ENCODE data around the gene OTUD7B.

The OTUD7B gene

GRCh38 chr1:150020711-150021110, 10.2 kb upstream of the OTUD7B start:
- no peaks in the 10 kb centered on the region for H3K9me2 ChIP-seq (replicated peaks; ENCODE audit: insufficient read depth, low read length)
- no peak for DNase-seq
- H3K9me3 ChIP-seq (replicated peaks; ENCODE audit: insufficient read depth, low read length): no peaks in the 10 kb centered on the region

GRCh38 chr1:150018165-150018564, 7.6 kb upstream of the OTUD7B start:
- Histone ChIP-seq H3F3A (ENCODE audit: insufficient read depth, low read length) (no peaks in the 10 kb centered on the region), H3K27ac (ENCODE audit: low read length) (no peak overlapping the region), H3K4me1 (ENCODE audit: low read length) (peaks cover 12% of the 10 kb centered on the region; the same call in 1 of the 2 replicates), H3K4me3 (ENCODE audit: low read length) (no peak overlapping the region), H3K79me2 (ENCODE audit: low read length) (no peaks in the 10 kb centered on the region), H3K27me3 (replicated peaks; ENCODE audit: insufficient read depth, low read length) (no peaks in the 10 kb centered on the region), H3K9ac (ENCODE audit: low read length) (no peak overlapping the region), H4K20me1 (ENCODE audit: insufficient read depth, low read length) (no peaks in the 10 kb centered on the region), H3K4me2 (ENCODE audit: low read depth, low read length) (no peak overlapping the region), H3K9me3 (replicated peaks; ENCODE audit: insufficient read depth, low read length) (no peaks in the 10 kb centered on the region), H2AFZ (ENCODE audit: low read length) (no peak overlapping the region), H3K36me3 (replicated peaks; ENCODE audit: insufficient read depth, low read length) (no peaks in the 10 kb centered on the region), H3K9me2 (replicated peaks; ENCODE audit: insufficient read depth, low read length) (no peaks in the 10 kb centered on the region)
- no peak for DNase-seq
- no peak for TF ChIP-seq EZH2phosphoT487 (IDR thresholded peaks at IDR 0.05; ENCODE audit: low read length)
- TF ChIP-seq EZH2 (optimal IDR thresholded peaks at IDR 0.05; ENCODE audit: low read depth, low read length): no peak
- TF ChIP-seq, protein P1, sequence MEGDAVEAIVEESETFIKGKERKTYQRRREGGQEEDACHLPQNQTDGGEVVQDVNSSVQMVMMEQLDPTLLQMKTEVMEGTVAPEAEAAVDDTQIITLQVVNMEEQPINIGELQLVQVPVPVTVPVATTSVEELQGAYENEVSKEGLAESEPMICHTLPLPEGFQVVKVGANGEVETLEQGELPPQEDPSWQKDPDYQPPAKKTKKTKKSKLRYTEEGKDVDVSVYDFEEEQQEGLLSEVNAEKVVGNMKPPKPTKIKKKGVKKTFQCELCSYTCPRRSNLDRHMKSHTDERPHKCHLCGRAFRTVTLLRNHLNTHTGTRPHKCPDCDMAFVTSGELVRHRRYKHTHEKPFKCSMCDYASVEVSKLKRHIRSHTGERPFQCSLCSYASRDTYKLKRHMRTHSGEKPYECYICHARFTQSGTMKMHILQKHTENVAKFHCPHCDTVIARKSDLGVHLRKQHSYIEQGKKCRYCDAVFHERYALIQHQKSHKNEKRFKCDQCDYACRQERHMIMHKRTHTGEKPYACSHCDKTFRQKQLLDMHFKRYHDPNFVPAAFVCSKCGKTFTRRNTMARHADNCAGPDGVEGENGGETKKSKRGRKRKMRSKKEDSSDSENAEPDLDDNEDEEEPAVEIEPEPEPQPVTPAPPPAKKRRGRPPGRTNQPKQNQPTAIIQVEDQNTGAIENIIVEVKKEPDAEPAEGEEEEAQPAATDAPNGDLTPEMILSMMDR (IDR thresholded peaks at IDR 0.05; ENCODE audit: low read length): no peak

More at GRCh38 chr1:150020711-150021110, 10.2 kb upstream of the OTUD7B start:
- Histone ChIP-seq H3K27me3 (replicated peaks; ENCODE audit: insufficient read depth, low read length) (no peaks in the 10 kb centered on the region), H3K27ac (ENCODE audit: low read length) (no peak overlapping the region), H3K4me3 (ENCODE audit: low read length) (no peak overlapping the region), H3K79me2 (ENCODE audit: low read length) (no peaks in the 10 kb centered on the region), H3K4me2 (ENCODE audit: low read depth, low read length) (no peak overlapping the region), H3K4me1 (ENCODE audit: low read length) (peaks cover 12% of the 10 kb centered on the region; the same call in 1 of the 2 replicates), H3F3A (ENCODE audit: insufficient read depth, low read length) (no peaks in the 10 kb centered on the region), H3K9ac (ENCODE audit: low read length) (no peak overlapping the region), H3K36me3 (replicated peaks; ENCODE audit: insufficient read depth, low read length) (no peaks in the 10 kb centered on the region), H4K20me1 (ENCODE audit: insufficient read depth, low read length) (no peaks in the 10 kb centered on the region), H2AFZ (ENCODE audit: low read length) (no peak overlapping the region)
- TF ChIP-seq, protein P1 (IDR thresholded peaks at IDR 0.05; ENCODE audit: low read length): no peak
- TF ChIP-seq EZH2 (optimal IDR thresholded peaks at IDR 0.05; ENCODE audit: low read depth, low read length) (no peak), EZH2phosphoT487 (IDR thresholded peaks at IDR 0.05; ENCODE audit: low read length) (no peak)

DNA sequence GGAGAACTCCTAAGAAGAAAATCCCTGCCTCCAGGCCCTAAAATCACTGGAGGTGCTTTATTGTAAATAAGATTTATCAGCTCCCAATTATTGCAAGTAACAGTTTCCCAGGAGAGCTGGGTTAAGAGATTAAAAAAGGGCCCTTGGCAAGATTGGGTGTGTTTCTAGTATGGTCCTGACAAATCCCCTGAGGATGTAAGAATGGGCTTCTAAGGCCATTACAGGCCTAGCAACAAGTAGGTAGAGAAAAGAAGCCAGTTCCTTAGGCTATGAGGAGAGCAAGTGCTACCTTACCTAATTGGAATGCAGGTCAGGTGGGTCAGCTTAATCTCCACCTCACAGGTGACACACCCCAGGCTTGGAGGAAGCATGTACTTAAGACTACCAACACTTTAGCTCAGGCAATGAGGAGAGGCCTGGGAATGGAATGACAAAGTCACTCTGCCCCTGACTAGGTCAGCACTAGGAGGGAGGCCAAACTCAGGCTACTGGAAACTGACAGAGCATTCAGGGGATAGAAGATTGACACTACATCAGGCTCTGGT, 6.8 kb upstream of the OTUD7B start:
- H4K20me1 ChIP-seq (ENCODE audit: insufficient read depth, low read length): no peaks in the 10 kb centered on the region
- H3K27ac ChIP-seq (ENCODE audit: low read length): no peak overlapping the region
- no peak for TF ChIP-seq EZH2phosphoT487 (IDR thresholded peaks at IDR 0.05; ENCODE audit: low read length)
- no peak for TF ChIP-seq EZH2 (optimal IDR thresholded peaks at IDR 0.05; ENCODE audit: low read depth, low read length)
- TF ChIP-seq, protein P1 (IDR thresholded peaks at IDR 0.05; ENCODE audit: low read length): no peak
- no peak overlapping the region for H3K9ac ChIP-seq (ENCODE audit: low read length)
- H3K79me2 ChIP-seq (ENCODE audit: low read length): no peaks in the 10 kb centered on the region
- no peak overlapping the region for H3K4me3 ChIP-seq (ENCODE audit: low read length)
- no peaks in the 10 kb centered on the region for H3F3A ChIP-seq (ENCODE audit: insufficient read depth, low read length)
- DNase-seq: no peak
- H2AFZ ChIP-seq (ENCODE audit: low read length): no peak overlapping the region
- no peaks in the 10 kb centered on the region for H3K36me3 ChIP-seq (replicated peaks; ENCODE audit: insufficient read depth, low read length)
- H3K27me3 ChIP-seq (replicated peaks; ENCODE audit: insufficient read depth, low read length): no peaks in the 10 kb centered on the region
- no peaks in the 10 kb centered on the region for H3K9me3 ChIP-seq (replicated peaks; ENCODE audit: insufficient read depth, low read length)
- H3K9me2 ChIP-seq (replicated peaks; ENCODE audit: insufficient read depth, low read length): no peaks in the 10 kb centered on the region
- no peak overlapping the region for H3K4me2 ChIP-seq (ENCODE audit: low read depth, low read length)
- H3K4me1 ChIP-seq (ENCODE audit: low read length): peaks cover 12% of the 10 kb centered on the region; the same call in 1 of the 2 replicates
